C4-2B (cell line): ENCODE results near the gene OR8H1.

Source experiments
- H3K27ac ChIP-seq: fragments of 450-650 bp; 2 replicates; pipeline ENCODE4 v1.5.1; 2017
- CTCF ChIP-seq: fragments of 450-650 bp; conservative IDR thresholded peaks from 2 replicates; pipeline ENCODE4 v1.5.1; 2017; ENCODE audit warnings: mild to moderate bottlenecking
- ZFX ChIP-seq: fragments of 450-650 bp; IDR thresholded peaks from 2 replicates; pipeline ENCODE4 v1.6.1; 2017

OR8H1 gene

GRCh38 chr11:56273854-56274253 is 18.2 kb downstream of the OR8H1 start, which contains the start of gene OR5T1:
Gene OR5T1, plus strand, starts transcription at chr11:56274154. Its CDS starts 1,485 bp downstream, at chr11:56275639.
- H3K27ac ChIP-seq: no peak within 1 kb of the TSS
- TF ChIP-seq ZFX (no peak), CTCF (no peak)

GRCh38 chr11:56271092-56271491 is 21.0 kb downstream of the OR8H1 start:
- no peak for TF ChIP-seq ZFX
- TF ChIP-seq CTCF: no peak
- H3K27ac ChIP-seq: no peak overlapping the region

- TF ChIP-seq ZFX (no peak), CTCF (no peak)
- no peak within 1 kb of the TSS for H3K27ac ChIP-seq
These were observed 40.1 kb downstream of the OR8H1 start, which contains the start of gene OR5T3 for GRCh38 chr11:56251954-56252353. Gene OR5T3, plus strand, starts transcription at chr11:56252254. Its CDS starts 0 bp downstream, at chr11:56252254.
